HG02973 (cell line): ENCODE measurements around the gene TNXB.
"Not testable (repeated sequence)": the region's sequence is repeated elsewhere in the genome, so short reads cannot be mapped to it uniquely, and the experiment has no call there.

Experiments
- ATAC-seq: cut with Tn5 transposase; IDR thresholded peaks from one replicate; pipeline ENCODE4 v1.9.1; 2021; ENCODE audit warnings: moderate library complexity; ENCODE audit not compliant: unreplicated experiment

The TNXB gene

GRCh38 chr6:32005991-32006529 lies 103.1 kb downstream of the TNXB start:
- not testable (repeated sequence) for ATAC-seq

GRCh38 chr6:32005538-32005880 lies 103.6 kb downstream of the TNXB start:
- ATAC-seq: not testable (repeated sequence)

GRCh38 chr6:32004864-32005537 lies 104.1 kb downstream of the TNXB start:
- not testable (repeated sequence) for ATAC-seq

- not testable (repeated sequence) for ATAC-seq
These were observed 104.7 kb downstream of the TNXB start for GRCh38 chr6:32004393-32004792.

GRCh38 chr6:32003301-32003700 lies 105.8 kb downstream of the TNXB start:
- not testable (repeated sequence) for ATAC-seq

GRCh38 chr6:32002546-32003268 lies 106.4 kb downstream of the TNXB start:
- ATAC-seq: not testable (repeated sequence)

GRCh38 chr6:31996385-31996784 lies 112.8 kb downstream of the TNXB start:
- ATAC-seq: not testable (repeated sequence)

GRCh38 chr6:31994421-31994820 lies 114.7 kb downstream of the TNXB start:
- not testable (repeated sequence) for ATAC-seq
